H1 (cell line): ENCODE data around the gene SPATS2.

Source experiments
- CEBPB ChIP-seq: IDR thresholded peaks from 2 replicates; pipeline ENCODE4 v1.6.1; 2012; ENCODE audit warnings: low read depth, low read length
- POLR2AphosphoS5 ChIP-seq: IDR thresholded peaks from 2 replicates; pipeline ENCODE4 v1.6.1; 2011; ENCODE audit warnings: low read depth, low read length

GRCh38 chr12:49541140-49541861, 174.0 kb downstream of the SPATS2 start:
- TF ChIP-seq POLR2AphosphoS5, result no peak
- no peak for TF ChIP-seq CEBPB
